Rectal smooth muscle tissue (tissue), 1 donor: ENCODE data around the gene TMEM234.

Source experiments
- H3K27ac ChIP-seq: one replicate; pipeline ENCODE4 v1.7.0; 2013; ENCODE audit warnings: low read depth, low read length, inconsistent platforms
- H3K27me3 ChIP-seq: one replicate; pipeline ENCODE4 v1.7.0; 2013; ENCODE audit warnings: low read length; ENCODE audit not compliant: control insufficient read depth, insufficient read depth
- H3K36me3 ChIP-seq: one replicate; pipeline ENCODE4 v1.7.0; 2013; ENCODE audit warnings: low read length; ENCODE audit not compliant: control insufficient read depth, insufficient read depth
- H3K4me1 ChIP-seq: one replicate; pipeline ENCODE4 v1.7.0; 2013; ENCODE audit warnings: low read length; ENCODE audit not compliant: control insufficient read depth, insufficient read depth
- H3K4me3 ChIP-seq: one replicate; pipeline ENCODE4 v1.7.0; 2013; ENCODE audit warnings: low read length
- H3K9ac ChIP-seq: one replicate; pipeline ENCODE4 v1.7.0; 2013; ENCODE audit warnings: low read length

Gene TMEM234

GRCh38 chr1:32247983-32248889 lies 26.1 kb upstream of the TMEM234 start:
- H3K27ac ChIP-seq: no peak overlapping the region
- H3K4me1 ChIP-seq: peaks cover 5% of the 10 kb centered on the region
- no peaks in the 10 kb centered on the region for H3K36me3 ChIP-seq
- H3K9ac ChIP-seq: no peak overlapping the region
- H3K27me3 ChIP-seq: no peaks in the 10 kb centered on the region
- H3K4me3 ChIP-seq: peak overlapping the region; percentile 23

GRCh38 chr1:32247452-32247851 lies 25.3 kb upstream of the TMEM234 start:
- peak overlapping the region; percentile 12 for H3K27ac ChIP-seq
- H3K27me3 ChIP-seq: no peaks in the 10 kb centered on the region
- no peak overlapping the region for H3K9ac ChIP-seq
- H3K4me3 ChIP-seq: no peak overlapping the region
- H3K36me3 ChIP-seq: no peaks in the 10 kb centered on the region
- H3K4me1 ChIP-seq: peaks cover 5% of the 10 kb centered on the region

DNA sequence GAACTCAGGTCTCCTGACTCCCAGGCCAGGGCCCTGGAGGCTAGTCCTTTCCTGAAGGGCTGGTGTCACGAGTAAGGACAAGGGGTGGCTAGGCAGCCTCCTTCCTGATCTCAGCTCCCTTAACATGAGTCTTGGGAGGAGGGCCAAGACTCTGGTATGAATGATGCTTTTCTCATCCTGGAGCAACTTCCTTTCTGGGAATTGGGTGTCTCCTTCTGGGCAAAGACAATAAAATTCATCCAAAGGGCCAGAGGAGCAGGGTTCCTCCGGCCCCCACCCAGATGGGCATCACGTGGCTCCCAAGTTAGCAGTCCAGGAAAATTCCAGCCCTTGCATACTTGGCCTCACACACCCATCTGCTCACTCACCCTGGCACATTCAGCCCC lies 24.7 kb upstream of the TMEM234 start, which contains the start of gene FAM167B:
Gene FAM167B (plus strand): TSS at position 335 of the 386 bp plus-strand sequence. CDS start 200 bp downstream, outside the sequence.
- Histone ChIP-seq H3K9ac (no peak within 1 kb of the TSS), H3K27me3 (no peaks in the 10 kb centered on the region), H3K27ac (peak within 1 kb of the TSS; percentile 12), H3K4me3 (no peak within 1 kb of the TSS), H3K36me3 (no peaks in the 10 kb centered on the region), H3K4me1 (peaks cover 5% of the 10 kb centered on the region)

DNA sequence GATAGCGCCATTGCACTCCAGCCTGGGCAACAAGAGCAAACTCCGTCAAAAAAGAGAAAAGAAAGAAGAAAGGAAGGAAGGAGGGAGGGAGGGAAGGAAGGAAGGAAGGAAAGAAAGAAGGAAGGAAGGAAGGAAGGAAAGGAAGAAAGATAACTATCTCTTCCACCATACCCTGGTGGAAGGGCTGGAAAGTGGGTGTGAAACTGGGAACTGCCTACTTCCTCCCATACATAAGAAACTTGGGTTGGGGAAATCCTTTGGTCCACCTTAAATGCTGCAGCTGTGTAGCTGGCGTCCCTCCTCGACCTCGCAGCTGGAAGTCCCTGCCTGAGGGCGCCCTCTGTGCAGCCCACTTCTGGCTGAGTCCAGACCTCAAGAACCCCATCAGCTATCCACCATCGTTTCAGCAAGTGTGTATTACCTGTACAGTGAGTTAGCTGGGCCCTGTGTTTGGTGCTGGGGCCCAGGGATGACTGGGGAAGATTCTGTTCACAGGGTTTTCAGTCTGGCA lies 20.2 kb upstream of the TMEM234 start:
- H3K27ac ChIP-seq: no peak overlapping the region
- H3K27me3 ChIP-seq: no peaks in the 10 kb centered on the region
- H3K4me3 ChIP-seq: no peak overlapping the region
- H3K4me1 ChIP-seq: peaks cover 5% of the 10 kb centered on the region
- no peak overlapping the region for H3K9ac ChIP-seq
- no peaks in the 10 kb centered on the region for H3K36me3 ChIP-seq

DNA sequence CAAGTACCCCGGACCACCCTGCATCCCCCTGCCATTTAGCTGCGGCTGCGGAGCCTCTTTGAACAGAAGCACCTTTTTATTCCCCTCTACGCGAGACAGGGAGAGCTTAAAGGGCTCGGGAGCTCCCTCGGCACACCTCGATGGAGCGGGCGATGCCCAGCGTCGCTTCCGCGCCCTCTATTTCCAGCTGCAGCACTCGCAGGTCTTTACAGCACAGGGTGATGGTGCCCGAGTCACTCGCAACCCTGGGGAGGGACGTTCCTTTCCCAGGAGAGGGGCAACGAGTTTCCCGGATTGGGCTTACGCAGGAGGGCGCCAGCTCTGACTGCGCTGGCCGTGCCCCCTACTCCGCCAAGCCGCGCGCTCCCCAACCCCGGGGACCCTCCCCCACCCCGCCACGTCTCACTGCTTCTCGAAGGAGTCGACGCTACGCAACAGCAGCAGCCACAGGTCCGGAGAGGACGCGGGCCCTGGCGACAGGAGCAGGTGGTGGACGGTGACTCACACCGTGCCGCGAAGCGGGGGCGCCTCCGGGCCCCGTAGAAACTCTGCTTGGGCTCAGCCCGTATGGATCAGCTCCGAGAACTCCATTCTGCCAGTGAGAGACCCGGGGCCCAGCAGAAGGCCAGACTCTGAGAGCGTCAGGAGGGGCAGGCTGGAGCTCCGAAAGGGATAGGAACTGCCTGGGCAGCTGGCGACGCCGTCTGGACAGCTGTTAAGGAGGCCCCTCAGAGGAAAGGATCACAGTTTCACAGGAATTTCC lies 19.0 kb upstream of the TMEM234 start:
- peak overlapping the region; percentile 75 for H3K27ac ChIP-seq
- peak overlapping the region; percentile 79 for H3K4me3 ChIP-seq
- H3K27me3 ChIP-seq: no peaks in the 10 kb centered on the region
- H3K36me3 ChIP-seq: no peaks in the 10 kb centered on the region
- peak overlapping the region; percentile 59 for H3K9ac ChIP-seq
- H3K4me1 ChIP-seq: no peaks in the 10 kb centered on the region

GRCh38 chr1:32240140-32240951 lies 18.2 kb upstream of the TMEM234 start:
- H3K36me3 ChIP-seq: no peaks in the 10 kb centered on the region
- H3K27me3 ChIP-seq: no peaks in the 10 kb centered on the region
- peak overlapping the region; percentile 38 for H3K9ac ChIP-seq
- peak overlapping the region; percentile 79 for H3K4me3 ChIP-seq
- peak overlapping the region; percentile 75 for H3K27ac ChIP-seq
- no peaks in the 10 kb centered on the region for H3K4me1 ChIP-seq

GRCh38 chr1:32239790-32240139 lies 17.6 kb upstream of the TMEM234 start:
- Histone ChIP-seq H3K27ac (peak overlapping the region; percentile 75), H3K27me3 (no peaks in the 10 kb centered on the region), H3K4me1 (no peaks in the 10 kb centered on the region)

DNA sequence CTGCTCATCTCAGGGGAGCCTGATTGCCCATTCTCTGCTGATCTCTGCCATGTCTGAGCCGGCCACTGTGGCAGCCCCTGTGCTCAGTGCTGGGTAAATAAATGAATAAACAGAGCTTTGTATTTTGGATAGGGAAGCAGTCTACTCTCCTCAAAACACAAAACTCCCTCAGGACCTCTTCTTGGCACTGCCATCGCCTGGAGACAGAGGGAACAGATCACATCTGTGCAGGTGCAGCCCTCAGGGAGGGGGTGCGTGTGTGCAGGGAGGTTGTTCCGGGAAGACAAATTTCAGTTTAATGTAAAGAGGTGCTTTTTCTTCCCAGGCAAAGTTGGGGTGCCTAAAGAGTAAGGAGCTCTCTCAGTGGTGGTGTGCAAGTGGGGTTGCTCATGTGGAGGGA lies 17.2 kb upstream of the TMEM234 start:
- Histone ChIP-seq H3K27ac (no peak overlapping the region), H3K4me1 (no peaks in the 10 kb centered on the region), H3K4me3 (no peak overlapping the region), H3K9ac (no peak overlapping the region), H3K36me3 (no peaks in the 10 kb centered on the region), H3K27me3 (no peaks in the 10 kb centered on the region)

More at GRCh38 chr1:32239790-32240139, 17.6 kb upstream of the TMEM234 start:
- Histone ChIP-seq H3K9ac (no peak overlapping the region), H3K36me3 (no peaks in the 10 kb centered on the region), H3K4me3 (peak overlapping the region; percentile 79)

DNA sequence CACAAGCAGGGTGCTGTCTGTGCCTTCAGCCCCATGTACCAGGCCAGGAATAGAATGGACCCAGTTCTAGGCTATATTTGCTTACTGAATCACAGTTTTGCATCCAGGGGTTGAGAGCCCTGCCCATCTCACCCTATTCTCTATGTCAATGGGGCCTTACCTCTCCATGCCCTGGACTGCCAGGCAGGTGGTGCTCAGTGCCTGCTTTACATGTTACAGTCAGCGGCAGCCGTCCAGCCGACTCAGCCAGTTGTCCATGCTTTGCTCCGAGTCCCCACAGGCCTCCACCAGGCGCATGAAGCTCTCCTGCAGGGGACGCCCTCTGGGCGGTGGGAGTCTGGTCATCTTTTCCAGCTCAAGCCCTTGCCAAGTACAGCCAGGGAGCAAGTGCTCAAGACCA lies 12.6 kb upstream of the TMEM234 start:
- H3K27me3 ChIP-seq: no peaks in the 10 kb centered on the region
- H3K4me1 ChIP-seq: no peaks in the 10 kb centered on the region
- H3K36me3 ChIP-seq: peaks cover 9% of the 10 kb centered on the region
- H3K27ac ChIP-seq: no peak overlapping the region
- no peak overlapping the region for H3K4me3 ChIP-seq
- no peak overlapping the region for H3K9ac ChIP-seq

DNA sequence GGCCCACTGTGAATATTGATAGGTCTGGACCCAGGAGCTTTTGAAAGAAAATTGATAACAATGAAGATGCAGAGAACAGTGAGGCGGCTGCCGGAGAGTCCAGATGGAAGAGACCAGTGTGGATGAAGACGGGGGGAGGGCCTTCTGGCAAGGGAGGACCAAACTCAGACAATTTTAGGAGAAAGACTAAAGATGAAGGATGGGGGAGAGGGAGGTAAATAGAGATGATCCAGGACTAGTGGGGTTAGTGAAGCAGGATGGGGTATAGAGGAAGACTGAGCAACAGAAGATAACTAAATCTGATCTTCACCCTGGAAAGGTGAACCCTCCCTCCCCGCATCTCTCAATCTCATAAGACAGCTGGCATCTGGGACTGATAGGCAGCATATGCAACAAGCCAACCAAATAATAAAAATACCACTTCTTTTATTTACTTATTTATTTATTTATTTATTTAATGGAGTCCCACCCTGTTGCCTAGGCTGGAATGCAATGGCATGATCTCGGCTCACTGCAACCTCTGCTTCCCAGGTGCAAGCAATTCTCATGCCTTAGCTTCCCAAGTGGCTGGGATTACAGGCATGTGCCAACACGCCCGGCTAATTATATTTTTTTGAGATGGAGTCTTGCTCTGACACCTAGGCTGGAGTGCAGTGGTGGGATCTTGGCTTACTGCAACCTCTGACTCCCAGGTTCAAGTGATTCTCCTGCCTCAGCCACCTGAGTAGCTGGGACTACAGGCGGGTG lies 10.6 kb upstream of the TMEM234 start:
- Histone ChIP-seq H3K27ac (no peak overlapping the region), H3K4me3 (no peak overlapping the region), H3K9ac (no peak overlapping the region), H3K27me3 (no peaks in the 10 kb centered on the region), H3K4me1 (no peaks in the 10 kb centered on the region), H3K36me3 (peaks cover 23% of the 10 kb centered on the region)

- Histone ChIP-seq H3K27me3 (no peaks in the 10 kb centered on the region), H3K4me1 (no peaks in the 10 kb centered on the region), H3K4me3 (no peak overlapping the region), H3K9ac (no peak overlapping the region), H3K36me3 (peaks cover 24% of the 10 kb centered on the region), H3K27ac (no peak overlapping the region)
Observed at GRCh38 chr1:32231843-32232432, 9.8 kb upstream of the TMEM234 start.
